GM23338 (cell line): ENCODE data around the gene PIBF1. TPM values are rescaled to one million over a fixed set of nuclear protein-coding genes. Genes with fewer than 3 reads are reported as not detected.

ENCODE experiments used
- CREB1 ChIP-seq: fragments of 250-450 bp; sonication (Bioruptor Pico); IDR thresholded peaks from 2 replicates; pipeline ENCODE4 v1.5.0; 2020; ENCODE audit warnings: low read depth, mild to moderate bottlenecking, moderate library complexity
- EZH2 ChIP-seq: fragments of 200-600 bp; sonication (generic); IDR thresholded peaks from one replicate; pipeline ENCODE4 v1.8.0; 2017; ENCODE audit warnings: antibody characterized with exemption, mild to moderate bottlenecking, low read depth; ENCODE audit not compliant: unreplicated experiment
- POLR2AphosphoS5 ChIP-seq: IDR thresholded peaks from 2 replicates; pipeline ENCODE4 v1.6.1; 2016; ENCODE audit warnings: antibody characterized with exemption, low read depth
- REST ChIP-seq: IDR thresholded peaks from one replicate; pipeline ENCODE4 v1.6.1; 2018; ENCODE audit warnings: antibody characterized with exemption; ENCODE audit not compliant: unreplicated experiment
- STAT1 ChIP-seq: IDR thresholded peaks from one replicate; pipeline ENCODE4 v1.6.1; 2016; ENCODE audit warnings: antibody characterized with exemption; ENCODE audit not compliant: unreplicated experiment
- ZNF331 ChIP-seq: fragments of 250-450 bp; sonication (Bioruptor Pico); IDR thresholded peaks from 2 replicates; pipeline ENCODE4 v1.5.0; 2020; ENCODE audit warnings: low read depth, mild to moderate bottlenecking, moderate library complexity
- polyA plus RNA-seq: library from polyadenylated mRNA; unstranded; fragments of >200 nt; fragmentation: Nextera tagmentation; extraction: Ambion mirVana; gene quantifications from 2 replicates; pipeline ENCODE4 v1.2.1, GENCODE V29; 2016
- small RNA-seq: library from RNA; depleted of rRNA; stranded (forward); fragments of <200 nt; gene quantifications from one replicate; pipeline ENCODE3, GENCODE V24; 2014; ENCODE audit warnings: low replicate concordance
- total RNA-seq: library from RNA; depleted of rRNA; stranded (reverse); fragments of >200 nt; shearing (Covaris generic); gene quantifications from 2 replicates; pipeline ENCODE4 v1.2.3, GENCODE V29; 2014; rRNA removed

Gene PIBF1
- total and polyA plus RNA-seq, 2 experiments from 2014 or later: 14.9 to 22.6 TPM

GRCh38 chr13:73065665-73066340 lies 283.9 kb downstream of the PIBF1 start (continued):
- TF ChIP-seq POLR2AphosphoS5: no peak
- TF ChIP-seq STAT1: no peak
- no peak for TF ChIP-seq ZNF331 (CRISPR knock-in tag)
- TF ChIP-seq EZH2: no peak
- TF ChIP-seq CREB1 (CRISPR knock-in tag): no peak
- TF ChIP-seq REST: no peak

Small RNA genes within 50 kb of the gene (small RNA-seq; reads per million reads assigned to genes)
- gene RNU6-79P: not detected

Other genes starting within 250 kb of the PIBF1 start
- gene MZT1, start 54.5 kb upstream of the PIBF1 start, total RNA-seq: 35.0 and 45.9 TPM in 2 replicates
- gene MZT1, start 54.5 kb upstream of the PIBF1 start, polyA plus RNA-seq: 52.1 and 52.3 TPM in 2 replicates
- 20.0 and 23.9 TPM in 2 replicates for gene BORA, start 54.2 kb upstream of the PIBF1 start, total RNA-seq
- 9.1 and 12.0 TPM in 2 replicates for gene BORA, start 54.2 kb upstream of the PIBF1 start, polyA plus RNA-seq
- 43.4 and 45.1 TPM in 2 replicates for gene DIS3, start 233 bp upstream of the PIBF1 start, total RNA-seq
- gene DIS3, start 233 bp upstream of the PIBF1 start, polyA plus RNA-seq: 37.0 and 37.7 TPM in 2 replicates